H1 (cell line): ENCODE measurements around the gene NT5DC3. TPM values are rescaled to one million over a fixed set of nuclear protein-coding genes. Genes with fewer than 3 reads are reported as not detected.

ENCODE experiments used
- CTCF ChIA-PET: fragments of 300-600 bp; sonication (Branson Sonifier 250); formaldehyde crosslinking; loops from one replicate; lab custom pipeline; 2021; ENCODE audit not compliant: partially characterized antibody; lab: Charles Lee
- POLR2A ChIA-PET: fragments of 300-600 bp; sonication (Branson Sonifier 250); formaldehyde crosslinking; loops from one replicate; lab custom pipeline; 2021; ENCODE audit warnings: inconsistent platforms; ENCODE audit not compliant: partially characterized antibody; lab: Charles Lee
- DNase-seq, 2 experiments: peaks; one replicate each; pipeline versions ENCODE4 v3.0.0 to v3.0.0-alpha.2; 2010 to 2022; ENCODE audit warnings: low spot score in 2 of 2, low read depth in 1 of 2, mixed read lengths in 1 of 2
- FAIRE-seq: peaks from 2 replicates; lab custom pipeline; 2011; peaks lifted over from hg19 to GRCh38; lab: Jason Lieb, UNC
- H2AFZ ChIP-seq: 2 replicates; pipeline ENCODE4 v1.8.1; 2012; ENCODE audit warnings: low read length, inconsistent platforms
- H2AK5ac ChIP-seq: 2 replicates; pipeline ENCODE4 v1.6.1; 2013; ENCODE audit warnings: low read depth, low read length
- H2BK120ac ChIP-seq: replicated peaks from 2 replicates; pipeline ENCODE3; 2013; ENCODE audit warnings: low read depth, low read length, inconsistent platforms
- H2BK12ac ChIP-seq: 2 replicates; pipeline ENCODE4 v1.6.1; 2013; ENCODE audit warnings: low read depth, low read length
- H2BK15ac ChIP-seq: 2 replicates; pipeline ENCODE4 v1.6.1; 2013; ENCODE audit warnings: low read length
- H2BK20ac ChIP-seq: 2 replicates; pipeline ENCODE4 v1.6.1; 2013; ENCODE audit warnings: low read length
- H2BK5ac ChIP-seq: 2 replicates; pipeline ENCODE4 v1.6.1; 2013; ENCODE audit warnings: low read depth, low read length
- H3K14ac ChIP-seq: 2 replicates; pipeline ENCODE4 v1.6.1; 2013; ENCODE audit warnings: inconsistent platforms; ENCODE audit not compliant: insufficient read length
- H3K18ac ChIP-seq: 2 replicates; pipeline ENCODE4 v1.6.1; 2013; ENCODE audit warnings: low read length; ENCODE audit errors: extremely low read depth
- H3K23ac ChIP-seq: 2 replicates; pipeline ENCODE4 v1.6.1; 2013; ENCODE audit warnings: inconsistent platforms; ENCODE audit not compliant: insufficient read length
- H3K23me2 ChIP-seq: 2 replicates; pipeline ENCODE4 v1.6.1; 2013; ENCODE audit warnings: low read depth, low read length
- H3K27ac ChIP-seq: 2 replicates; pipeline ENCODE4 v1.6.1; 2011; ENCODE audit warnings: low read depth, low read length, inconsistent platforms
- H3K27me3 ChIP-seq, 4 experiments: replicated peaks in 1 of 4; 1 replicate in 1 of 4; 2 replicates in 3 of 4; pipeline versions ENCODE4 v1.6.1 to v1.8.1; 2011 to 2013; ENCODE audit warnings: low read length in 3 of 4, mild to moderate bottlenecking in 3 of 4, inconsistent platforms in 2 of 4, mixed read lengths in 2 of 4, moderate library complexity in 1 of 4; ENCODE audit not compliant: control insufficient read depth in 3 of 4, insufficient read depth in 3 of 4; ENCODE audit errors: extremely low read depth in 1 of 4
- H3K36me3 ChIP-seq, 4 experiments: 2 replicates each; pipeline versions ENCODE4 v1.6.1 to v1.8.1; 2011 to 2013; ENCODE audit warnings: mild to moderate bottlenecking in 4 of 4, low read length in 3 of 4, moderate library complexity in 2 of 4, control low read depth in 1 of 4, inconsistent platforms in 1 of 4; ENCODE audit not compliant: insufficient read depth in 4 of 4, control insufficient read depth in 2 of 4
- H3K4ac ChIP-seq: replicated peaks from 2 replicates; pipeline ENCODE3; 2013; ENCODE audit warnings: low read length, low read depth, mixed read lengths, inconsistent platforms; ENCODE audit not compliant: insufficient read length
- H3K4me1 ChIP-seq, 4 experiments: replicated peaks in 1 of 4; 1 replicate in 1 of 4; 2 replicates in 3 of 4; pipeline versions ENCODE4 v1.6.1 to v1.8.1; 2011 to 2013; ENCODE audit warnings: low read length in 3 of 4, inconsistent platforms in 2 of 4, mixed read lengths in 1 of 4; ENCODE audit not compliant: insufficient read depth in 4 of 4, control insufficient read depth in 3 of 4
- H3K4me2 ChIP-seq, 2 experiments: 2 replicates each; pipeline versions ENCODE4 v1.6.1 to v1.8.1; 2011 to 2013; ENCODE audit warnings: low read depth in 2 of 2, low read length in 2 of 2, control low read depth in 1 of 2, inconsistent platforms in 1 of 2, mild to moderate bottlenecking in 1 of 2; ENCODE audit not compliant: insufficient read depth in 1 of 2
- H3K4me3 ChIP-seq, 4 experiments: fragments of 200-600, 300-600 bp in 1 of 4; sonication (generic), shearing (Covaris generic), sonication (Bioruptor Twin) in 1 of 4; 2 replicates each; pipeline versions ENCODE4 v1.5.1 to v1.8.1; 2011 to 2016; ENCODE audit warnings: low read length in 4 of 4, low read depth in 3 of 4, control low read depth in 2 of 4, inconsistent platforms in 2 of 4, mild to moderate bottlenecking in 2 of 4, mixed read lengths in 1 of 4, moderate library complexity in 1 of 4; ENCODE audit not compliant: insufficient read depth in 2 of 4; ENCODE audit errors: extremely low read depth in 1 of 4
- H3K56ac ChIP-seq: replicated peaks from 2 replicates; pipeline ENCODE3; 2013; ENCODE audit warnings: low read depth, mild to moderate bottlenecking, mixed read lengths, low read length, inconsistent platforms; ENCODE audit not compliant: insufficient read length
- H3K79me1 ChIP-seq: 2 replicates; pipeline ENCODE4 v1.6.1; 2013; ENCODE audit warnings: low read depth, low read length, control low read depth
- H3K79me2 ChIP-seq, 2 experiments: 2 replicates each; pipeline versions ENCODE4 v1.6.1 to v1.8.1; 2012 to 2013; ENCODE audit warnings: low read length in 2 of 2, mild to moderate bottlenecking in 2 of 2, inconsistent platforms in 1 of 2; ENCODE audit not compliant: insufficient read depth in 2 of 2, control insufficient read depth in 1 of 2
- H3K9ac ChIP-seq, 4 experiments: replicated peaks in 1 of 4; 1 replicate in 1 of 4; 2 replicates in 3 of 4; pipeline versions ENCODE4 v1.6.1 to v1.8.1; 2011 to 2013; ENCODE audit warnings: low read depth in 3 of 4, low read length in 3 of 4, control low read depth in 2 of 4, mild to moderate bottlenecking in 2 of 4, moderate library complexity in 2 of 4, inconsistent platforms in 1 of 4; ENCODE audit errors: extremely low read depth in 1 of 4
- H3K9me3 ChIP-seq, 2 experiments: 2 replicates each; pipeline versions ENCODE4 v1.6.1 to v1.8.1; 2012 to 2013; ENCODE audit warnings: mild to moderate bottlenecking in 2 of 2, moderate library complexity in 2 of 2, control low read depth in 1 of 2, inconsistent platforms in 1 of 2, low read depth in 1 of 2, low read length in 1 of 2, mixed read lengths in 1 of 2; ENCODE audit not compliant: insufficient read depth in 2 of 2
- H4K20me1 ChIP-seq, 2 experiments: replicated peaks in 1 of 2; 2 replicates each; pipeline versions ENCODE3 to v1.8.1; 2011 to 2013; ENCODE audit warnings: inconsistent platforms in 2 of 2, low read length in 2 of 2, mild to moderate bottlenecking in 1 of 2; ENCODE audit not compliant: insufficient read depth in 2 of 2, control insufficient read depth in 1 of 2
- H4K5ac ChIP-seq: 2 replicates; pipeline ENCODE4 v1.6.1; 2013; ENCODE audit warnings: low read length, low read depth, mixed read lengths, inconsistent platforms; ENCODE audit not compliant: insufficient read length
- H4K8ac ChIP-seq: 2 replicates; pipeline ENCODE4 v1.8.0; 2013; ENCODE audit warnings: mild to moderate bottlenecking, moderate library complexity, low read length, inconsistent platforms; ENCODE audit not compliant: insufficient read depth; ENCODE audit errors: extremely low read depth
- H4K91ac ChIP-seq: replicated peaks from 2 replicates; pipeline ENCODE3; 2013; ENCODE audit warnings: low read length, mixed read lengths, inconsistent platforms; ENCODE audit not compliant: insufficient read length
- CBX8 ChIP-seq: fragments of 300-800, 300-1000 bp; sonication (generic); IDR thresholded peaks from 2 replicates; pipeline ENCODE4 v1.7.1; 2016; ENCODE audit warnings: low read depth, low read length, borderline replicate concordance
- CTBP2 ChIP-seq: IDR thresholded peaks from 2 replicates; pipeline ENCODE4 v1.7.0; 2011; ENCODE audit warnings: borderline replicate concordance, mild to moderate bottlenecking, moderate library complexity, mixed read lengths, low read length; ENCODE audit not compliant: insufficient read depth, insufficient read length
- CTCF ChIP-seq, 3 experiments: IDR thresholded peaks; 1 replicate in 2 of 3; 2 replicates in 1 of 3; pipeline versions ENCODE4 v1.5.1 to v1.6.1; 2011; ENCODE audit warnings: low read length in 3 of 3, mild to moderate bottlenecking in 3 of 3, inconsistent platforms in 2 of 3, low read depth in 1 of 3, moderate library complexity in 1 of 3; ENCODE audit not compliant: insufficient read depth in 1 of 3; ENCODE audit errors: control extremely low read depth in 1 of 3
- EGR1 ChIP-seq: IDR thresholded peaks from 2 replicates; pipeline ENCODE4 v1.6.1; 2011; ENCODE audit warnings: low read depth, low read length, borderline replicate concordance
- GABPA ChIP-seq: IDR thresholded peaks from 2 replicates; pipeline ENCODE4 v1.6.1; 2011; ENCODE audit warnings: mild to moderate bottlenecking, low read length, moderate library complexity, borderline replicate concordance; ENCODE audit not compliant: insufficient read depth
- HDAC2 ChIP-seq, 2 experiments: fragments of 300-600 bp in 1 of 2; sonication (generic) in 1 of 2; IDR thresholded peaks; 2 replicates each; pipeline ENCODE4 v1.6.1; 2011 to 2012; ENCODE audit warnings: low read depth in 2 of 2, low read length in 2 of 2, mild to moderate bottlenecking in 2 of 2, moderate library complexity in 2 of 2, borderline replicate concordance in 1 of 2, inconsistent platforms in 1 of 2
- POLR2AphosphoS5 ChIP-seq: IDR thresholded peaks from 2 replicates; pipeline ENCODE4 v1.6.1; 2011; ENCODE audit warnings: low read depth, low read length
- TEAD4 ChIP-seq: IDR thresholded peaks from 2 replicates; pipeline ENCODE4 v1.6.1; 2012; ENCODE audit warnings: low read depth, low read length, inconsistent platforms, mixed read lengths
- WGBS, 2 experiments: shearing (Covaris generic) in 1 of 2; methylation state at CpG; one replicate each; pipeline versions ENCODE4 v1.1.6 to v1.1.7; 2013 to 2015; ENCODE audit warnings: low lambda C conversion rate in 2 of 2, mixed read lengths in 2 of 2, inconsistent platforms in 1 of 2, low coverage in 1 of 2, missing lambda C conversion rate in 1 of 2; ENCODE audit not compliant: insufficient replicate concordance in 2 of 2, insufficient coverage in 1 of 2, insufficient read length in 1 of 2; ENCODE audit errors: extremely low coverage in 1 of 2, missing lambda C conversion rate in 1 of 2; 5-methylcytosine and 5-hydroxymethylcytosine counted together
- polyA plus RNA-seq, 7 experiments: library from polyadenylated mRNA; depleted of rRNA in 3 of 7; stranded (reverse) in 5 of 7; unstranded in 2 of 7; fragments of >200 nt in 5 of 7; fragments of 200-250 nt in 2 of 7; gene quantifications; 1 replicate in 5 of 7; 2 replicates in 1 of 7; 4 replicates in 1 of 7; pipeline versions ENCODE4 v1.2.1 to v1.2.3, GENCODE V29; 2011 to 2013; ENCODE audit warnings: missing spikeins in 2 of 7, mixed read lengths in 2 of 7
- total RNA-seq: library from RNA; stranded (reverse); fragmentation: NEBNext Ultra II Directional; extraction: Animal tissue kit (Norgen Biotek cat#: 25700); gene quantifications from 2 replicates; pipeline ENCODE4 v1.2.1, GENCODE V29; 2021

NT5DC3 gene
- total and polyA plus RNA-seq, 2 of the 8 experiments (the other 6 are each of a cell fraction or from before 2014, with no cell fraction given): 5.4 to 14.8 TPM

GRCh38 chr12:103773109-103773910, 67.7 kb downstream of the NT5DC3 start:
- FAIRE-seq (no peak), DNase-seq (no peak)
- Histone ChIP-seq H3K36me3 (peaks cover 7 to 17% (median 9%) of the 10 kb centered on the region in 4 experiments; a peak in 6 of 8 replicates), H2AK5ac (no peak overlapping the region), H3K4me1 (peaks cover 0 to 10% (median 8%) of the 10 kb centered on the region in 4 experiments; a peak in 6 of 7 replicates), H2AFZ (no peak overlapping the region), H3K23ac (no peak overlapping the region), H4K91ac (no peak overlapping the region), H2BK120ac (no peak overlapping the region), H4K8ac (no peak overlapping the region), H3K4ac (no peak overlapping the region), H4K20me1 (no peaks in the 10 kb centered on the region), H3K79me1 (no peaks in the 10 kb centered on the region), H3K23me2 (no peaks in the 10 kb centered on the region), H3K9me3 (no peaks in the 10 kb centered on the region), H3K18ac (no peak overlapping the region), H3K79me2 (no peaks in the 10 kb centered on the region), H4K5ac (no peak overlapping the region), H3K56ac (no peak overlapping the region), H2BK15ac (no peak overlapping the region), H3K4me3 (no peak overlapping the region), H3K9ac (no peak overlapping the region), H2BK5ac (no peak overlapping the region), H3K4me2 (no peak overlapping the region), H3K27ac (no peak overlapping the region), H2BK20ac (no peak overlapping the region), H3K27me3 (no peaks in the 10 kb centered on the region), H2BK12ac (no peak overlapping the region), H3K14ac (no peak overlapping the region)
- WGBS, 2 experiments: 67% methylated on average over 4 of the region's 4 CpGs; no CpG with 5 or more reads in 1 of the 2 experiments
- POLR2A ChIA-PET: interaction anchor here (0.9 kb wide), 1 partner anchor 16 kb away, joined by 3 read pairs; no protein-coding TSS in a partner anchor
- CTCF ChIA-PET: interaction anchor here (0.9 to 2.4 kb wide), 10 partner anchors 8 to 141 kb away, joined by 3 to 22 read pairs (median 4); no protein-coding TSS in a partner anchor
- TF ChIP-seq CBX8 (no peak), CTBP2 (no peak), EGR1 (no peak), GABPA (no peak), POLR2AphosphoS5 (no peak), HDAC2 (IDR thresholded peaks at IDR 0.05; ENCODE audit: borderline replicate concordance in 1 of 2, low read depth in 2 of 2, low read length in 2 of 2) (no peak), TEAD4 (no peak), CTCF (IDR thresholded peaks at IDR 0.05; ENCODE audit: control extremely low read depth in 1 of 3, insufficient read depth in 1 of 3, low read depth in 1 of 3, low read length in 3 of 3) (no peak)
